BJ (cell line): ENCODE measurements around the gene RSPH4A. TPM values are rescaled to one million over a fixed set of nuclear protein-coding genes. Genes with fewer than 3 reads are reported as not detected.

Experiments
- CTCF ChIA-PET: fragments of 350-600 bp; formaldehyde crosslinking; extraction: SDS; loops from one replicate; lab custom pipeline; 2021; ENCODE audit warnings: antibody characterized with exemption, inconsistent platforms; lab: Yijun Ruan, JAX
- POLR2A ChIA-PET: fragments of 300-600 bp; sonication (Branson Sonifier 250); formaldehyde crosslinking; extraction: SDS; loops from one replicate; lab custom pipeline; 2021; ENCODE audit warnings: antibody characterized with exemption; lab: Charles Lee
- DNase-seq: peaks from one replicate; pipeline ENCODE4 v3.0.0-alpha.2; 2011; ENCODE audit warnings: low read depth
- H3K27me3 ChIP-seq: 2 replicates; pipeline ENCODE4 v1.6.0; 2011; ENCODE audit warnings: low read length; ENCODE audit not compliant: control insufficient read depth, insufficient read depth
- H3K36me3 ChIP-seq: 2 replicates; pipeline ENCODE4 v1.5.1; 2011; ENCODE audit warnings: low read length; ENCODE audit not compliant: control insufficient read depth, insufficient read depth
- H3K4me3 ChIP-seq: 2 replicates; pipeline ENCODE4 v1.5.1; 2011; ENCODE audit warnings: low read depth, mild to moderate bottlenecking, control low read depth, low read length
- CTCF ChIP-seq: IDR thresholded peaks from 2 replicates; pipeline ENCODE4 v1.5.1; 2011; ENCODE audit warnings: low read depth, mild to moderate bottlenecking, control low read depth, inconsistent platforms, low read length, moderate library complexity; ENCODE audit not compliant: insufficient read depth
- polyA plus RNA-seq: library from polyadenylated mRNA; depleted of rRNA; stranded (reverse); fragments of >200 nt; gene quantifications from 2 replicates; pipeline ENCODE4 v1.2.3, GENCODE V29; 2011

RSPH4A gene
- polyA plus RNA-seq, 1 experiment, result 0.09 TPM

GRCh38 chr6:116624036-116624805 lies 7.9 kb downstream of the RSPH4A start:
- H3K27me3 ChIP-seq, result no peaks in the 10 kb centered on the region
- no peak for TF ChIP-seq CTCF
- no peaks in the 10 kb centered on the region for H3K36me3 ChIP-seq
- ChIA-PET POLR2A (no interaction called here), CTCF (no interaction called here)
- H3K4me3 ChIP-seq, result no peak overlapping the region
- DNase-seq, result no peak

GRCh38 chr6:116625872-116626271 lies 9.6 kb downstream of the RSPH4A start:
- CTCF ChIA-PET, result no interaction called here

GRCh38 chr6:116629563-116629981 lies 13.3 kb downstream of the RSPH4A start:
- H3K27me3 ChIP-seq, result no peaks in the 10 kb centered on the region
- ChIA-PET POLR2A (no interaction called here), CTCF (interaction anchor here (1.1 to 1.3 kb wide), 2 partner anchors 13 to 17 kb away, joined by 3 read pairs; partner anchors contain the start of gene RSPH4A)

More at GRCh38 chr6:116625872-116626271, 9.6 kb downstream of the RSPH4A start:
- no peak for DNase-seq
- Histone ChIP-seq H3K4me3 (no peak overlapping the region), H3K36me3 (no peaks in the 10 kb centered on the region), H3K27me3 (no peaks in the 10 kb centered on the region)
- no peak for TF ChIP-seq CTCF
- POLR2A ChIA-PET, result no interaction called here

GRCh38 chr6:116631379-116631990 lies 15.2 kb downstream of the RSPH4A start:
- Histone ChIP-seq H3K27me3 (no peaks in the 10 kb centered on the region), H3K4me3 (no peak overlapping the region), H3K36me3 (0 out of 2 replicates have a peak, but pooled peaks cover 2% of the 10 kb centered on the region)
- TF ChIP-seq CTCF, result no peak
- no peak for DNase-seq
- POLR2A ChIA-PET, result no interaction called here
- CTCF ChIA-PET, result no interaction called here

More at GRCh38 chr6:116629563-116629981, 13.3 kb downstream of the RSPH4A start:
- H3K4me3 ChIP-seq, result no peak overlapping the region
- no peak for TF ChIP-seq CTCF
- DNase-seq, result no peak
- H3K36me3 ChIP-seq, result 0 out of 2 replicates have a peak, but pooled peaks cover 2% of the 10 kb centered on the region

GRCh38 chr6:116633685-116634084 lies 17.4 kb downstream of the RSPH4A start:
- Histone ChIP-seq H3K27me3 (no peaks in the 10 kb centered on the region), H3K36me3 (0 out of 2 replicates have a peak, but pooled peaks cover 2% of the 10 kb centered on the region), H3K4me3 (no peak overlapping the region)
- ChIA-PET CTCF (no interaction called here), POLR2A (no interaction called here)
- no peak for DNase-seq
- peak; percentile 18; the same call in 1 of the 2 replicates for TF ChIP-seq CTCF
